GM15510 (cell line): Measurements from ENCODE around the gene SNHG17.

Experiments used
- POLR2A ChIP-seq: IDR thresholded peaks from 3 replicates; pipeline ENCODE4 v1.6.1; 2011; ENCODE audit warnings: borderline replicate concordance; ENCODE audit not compliant: insufficient read length; ENCODE audit errors: extremely low read depth

Gene SNHG17

GRCh38 chr20:38434770-38435554, at the start of gene SNHG17:
TSS of gene SNHG17 (minus strand) at chr20:38435328.
- peak; percentile 98 for TF ChIP-seq POLR2A

- no peak for TF ChIP-seq POLR2A
Measured at GRCh38 chr20:38479596-38479995, 44.5 kb upstream of the SNHG17 start.

- no peak for TF ChIP-seq POLR2A
Measured at GRCh38 chr20:38477747-38478146, 42.6 kb upstream of the SNHG17 start.

GRCh38 chr20:38473367-38473795, 38.3 kb upstream of the SNHG17 start:
- TF ChIP-seq POLR2A = no peak

GRCh38 chr20:38472513-38473366, 37.6 kb upstream of the SNHG17 start, which contains the start of gene RALGAPB:
TSS of gene RALGAPB (plus strand) at chr20:38472843. CDS start at chr20:38488433, 15,590 bp downstream.
- peak; percentile 82 for TF ChIP-seq POLR2A

- TF ChIP-seq POLR2A = no peak
Measured at GRCh38 chr20:38471987-38472512, 36.9 kb upstream of the SNHG17 start.

GRCh38 chr20:38471245-38471644, 36.1 kb upstream of the SNHG17 start:
- no peak for TF ChIP-seq POLR2A

- no peak for TF ChIP-seq POLR2A
Measured at GRCh38 chr20:38466983-38467382, 31.9 kb upstream of the SNHG17 start.

- no peak for TF ChIP-seq POLR2A
Measured at GRCh38 chr20:38466171-38466570, 31.0 kb upstream of the SNHG17 start.

- TF ChIP-seq POLR2A = no peak
Measured at GRCh38 chr20:38460040-38460623, 25.0 kb upstream of the SNHG17 start.

GRCh38 chr20:38458314-38458713, 23.2 kb upstream of the SNHG17 start:
- TF ChIP-seq POLR2A = no peak

GRCh38 chr20:38454556-38455473, 19.7 kb upstream of the SNHG17 start:
- no peak for TF ChIP-seq POLR2A

GRCh38 chr20:38453941-38454340, 18.8 kb upstream of the SNHG17 start:
- no peak for TF ChIP-seq POLR2A
